WTC11 (cell line): ENCODE results near the gene ZFP90. TPM values are rescaled to one million over a fixed set of nuclear protein-coding genes. Genes with fewer than 3 reads are reported as not detected.

ENCODE experiments used
- AFF4 ChIP-seq: sonication (generic); formaldehyde crosslinking; IDR thresholded peaks from 2 replicates; pipeline ENCODE4 v1.8.1; 2023; ENCODE audit warnings: mild to moderate bottlenecking, missing genetic modification reagents, borderline replicate concordance
- ARID4B ChIP-seq: sonication (generic); formaldehyde crosslinking; IDR thresholded peaks from 2 replicates; pipeline ENCODE4 v1.8.0; 2023; ENCODE audit warnings: missing genetic modification reagents, mild to moderate bottlenecking, borderline replicate concordance
- ATF2 ChIP-seq: sonication (generic); formaldehyde crosslinking; IDR thresholded peaks from 2 replicates; pipeline ENCODE4 v1.8.1; 2022; ENCODE audit warnings: low read depth, missing genetic modification reagents, borderline replicate concordance
- ETV6 ChIP-seq: sonication (generic); formaldehyde crosslinking; IDR thresholded peaks from 2 replicates; pipeline ENCODE4 v1.8.1; 2022; ENCODE audit warnings: mild to moderate bottlenecking, missing genetic modification reagents
- FOXP1 ChIP-seq: sonication (generic); formaldehyde crosslinking; IDR thresholded peaks from 2 replicates; pipeline ENCODE4 v1.8.0; 2022; ENCODE audit warnings: missing genetic modification reagents, mild to moderate bottlenecking, moderate library complexity, borderline replicate concordance
- IRF1 ChIP-seq: sonication (generic); formaldehyde crosslinking; IDR thresholded peaks from 2 replicates; pipeline ENCODE4 v1.8.0; 2023; ENCODE audit warnings: missing genetic modification reagents
- JAZF1 ChIP-seq: fragments of 250-450 bp; sonication (Bioruptor Pico); IDR thresholded peaks from 2 replicates; pipeline ENCODE4 v1.9.0; 2021; ENCODE audit warnings: moderate library complexity, mild to moderate bottlenecking, inconsistent platforms
- NFATC4 ChIP-seq: fragments of 250-450 bp; sonication (Bioruptor Pico); IDR thresholded peaks from 2 replicates; pipeline ENCODE4 v1.9.0; 2021; ENCODE audit warnings: mild to moderate bottlenecking
- OVOL2 ChIP-seq: fragments of 250-450 bp; sonication (Bioruptor Pico); IDR thresholded peaks from 2 replicates; pipeline ENCODE4 v1.9.0; 2021; ENCODE audit warnings: mild to moderate bottlenecking, borderline replicate concordance
- PREB ChIP-seq: sonication (generic); formaldehyde crosslinking; IDR thresholded peaks from 2 replicates; pipeline ENCODE4 v1.8.1; 2022; ENCODE audit warnings: mild to moderate bottlenecking, missing genetic modification reagents, moderate library complexity, borderline replicate concordance
- RELA ChIP-seq: sonication (generic); formaldehyde crosslinking; IDR thresholded peaks from 2 replicates; pipeline ENCODE4 v1.8.1; 2022; ENCODE audit warnings: missing genetic modification reagents, mild to moderate bottlenecking, borderline replicate concordance
- SP1 ChIP-seq: sonication (generic); formaldehyde crosslinking; conservative IDR thresholded peaks from 2 replicates; pipeline ENCODE4 v1.8.1; 2022; ENCODE audit warnings: missing genetic modification reagents
- TCF7 ChIP-seq: sonication (generic); formaldehyde crosslinking; IDR thresholded peaks from 2 replicates; pipeline ENCODE4 v1.8.0; 2022; ENCODE audit warnings: mild to moderate bottlenecking, low read depth, missing genetic modification reagents, moderate library complexity
- USF2 ChIP-seq: sonication (generic); formaldehyde crosslinking; IDR thresholded peaks from 2 replicates; pipeline ENCODE4 v1.8.1; 2023; ENCODE audit warnings: mild to moderate bottlenecking, missing genetic modification reagents, moderate library complexity
- ZNF396 ChIP-seq: fragments of 250-450 bp; sonication (Bioruptor Pico); IDR thresholded peaks from 2 replicates; pipeline ENCODE4 v1.8.0; 2021; ENCODE audit warnings: mild to moderate bottlenecking, moderate library complexity, borderline replicate concordance
- total RNA-seq: library from RNA; stranded (reverse); gene quantifications from 3 replicates; pipeline ENCODE4 v1.2.3, GENCODE V29; 2021
- TF ChIP-seq, protein P1 (sequence below): sonication (generic); formaldehyde crosslinking; IDR thresholded peaks from 2 replicates; pipeline ENCODE4 v1.8.1; 2022; ENCODE audit warnings: mild to moderate bottlenecking, moderate library complexity, missing genetic modification reagents
- TF ChIP-seq, protein P2 (sequence below): sonication (generic); formaldehyde crosslinking; IDR thresholded peaks from 2 replicates; pipeline ENCODE4 v1.8.0; 2022; ENCODE audit warnings: mild to moderate bottlenecking, missing genetic modification reagents
- TF ChIP-seq, protein P3 (sequence below): sonication (generic); formaldehyde crosslinking; IDR thresholded peaks from 2 replicates; pipeline ENCODE4 v1.8.0; 2022; ENCODE audit warnings: mild to moderate bottlenecking, missing genetic modification reagents

ZFP90 gene
- total RNA-seq, 1 experiment from 2014 or later, result 21.7 TPM

GRCh38 chr16:68590201-68590994 is 51.3 kb downstream of the ZFP90 start (continued):
- TF ChIP-seq IRF1 (CRISPR knock-in tag) (no peak), ZNF396 (CRISPR knock-in tag) (no peak), RELA (CRISPR knock-in tag) (no peak), ETV6 (CRISPR knock-in tag) (0 out of 2 replicates have a peak, but pooled peaks have one; percentile 44), SP1 (CRISPR knock-in tag) (peak; percentile 46; the same call in 1 of the 2 replicates), FOXP1 (no peak), ATF2 (CRISPR knock-in tag) (no peak), TCF7 (CRISPR knock-in tag) (no peak), OVOL2 (CRISPR knock-in tag) (no peak), NFATC4 (CRISPR knock-in tag) (no peak), ARID4B (CRISPR knock-in tag) (no peak), PREB (CRISPR knock-in tag) (no peak), AFF4 (CRISPR knock-in tag) (no peak), USF2 (CRISPR knock-in tag) (no peak), JAZF1 (CRISPR knock-in tag) (no peak)
- TF ChIP-seq, protein P1, sequence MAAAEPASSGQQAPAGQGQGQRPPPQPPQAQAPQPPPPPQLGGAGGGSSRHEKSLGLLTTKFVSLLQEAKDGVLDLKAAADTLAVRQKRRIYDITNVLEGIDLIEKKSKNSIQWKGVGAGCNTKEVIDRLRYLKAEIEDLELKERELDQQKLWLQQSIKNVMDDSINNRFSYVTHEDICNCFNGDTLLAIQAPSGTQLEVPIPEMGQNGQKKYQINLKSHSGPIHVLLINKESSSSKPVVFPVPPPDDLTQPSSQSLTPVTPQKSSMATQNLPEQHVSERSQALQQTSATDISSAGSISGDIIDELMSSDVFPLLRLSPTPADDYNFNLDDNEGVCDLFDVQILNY, result peak; percentile 48; the same call in 1 of the 2 replicates
- TF ChIP-seq, protein P2, sequence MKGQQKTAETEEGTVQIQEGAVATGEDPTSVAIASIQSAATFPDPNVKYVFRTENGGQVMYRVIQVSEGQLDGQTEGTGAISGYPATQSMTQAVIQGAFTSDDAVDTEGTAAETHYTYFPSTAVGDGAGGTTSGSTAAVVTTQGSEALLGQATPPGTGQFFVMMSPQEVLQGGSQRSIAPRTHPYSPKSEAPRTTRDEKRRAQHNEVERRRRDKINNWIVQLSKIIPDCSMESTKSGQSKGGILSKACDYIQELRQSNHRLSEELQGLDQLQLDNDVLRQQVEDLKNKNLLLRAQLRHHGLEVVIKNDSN (CRISPR knock-in tag), result no peak
- TF ChIP-seq, protein P3, sequence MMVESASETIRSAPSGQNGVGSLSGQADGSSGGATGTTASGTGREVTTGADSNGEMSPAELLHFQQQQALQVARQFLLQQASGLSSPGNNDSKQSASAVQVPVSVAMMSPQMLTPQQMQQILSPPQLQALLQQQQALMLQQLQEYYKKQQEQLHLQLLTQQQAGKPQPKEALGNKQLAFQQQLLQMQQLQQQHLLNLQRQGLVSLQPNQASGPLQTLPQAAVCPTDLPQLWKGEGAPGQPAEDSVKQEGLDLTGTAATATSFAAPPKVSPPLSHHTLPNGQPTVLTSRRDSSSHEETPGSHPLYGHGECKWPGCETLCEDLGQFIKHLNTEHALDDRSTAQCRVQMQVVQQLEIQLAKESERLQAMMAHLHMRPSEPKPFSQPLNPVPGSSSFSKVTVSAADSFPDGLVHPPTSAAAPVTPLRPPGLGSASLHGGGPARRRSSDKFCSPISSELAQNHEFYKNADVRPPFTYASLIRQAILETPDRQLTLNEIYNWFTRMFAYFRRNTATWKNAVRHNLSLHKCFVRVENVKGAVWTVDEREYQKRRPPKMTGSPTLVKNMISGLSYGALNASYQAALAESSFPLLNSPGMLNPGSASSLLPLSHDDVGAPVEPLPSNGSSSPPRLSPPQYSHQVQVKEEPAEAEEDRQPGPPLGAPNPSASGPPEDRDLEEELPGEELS (CRISPR knock-in tag), result 0 out of 2 replicates have a peak, but pooled peaks have one; percentile 50
